Measurements from ENCODE around the gene RPS17. TPM values are rescaled to one million over a fixed set of nuclear protein-coding genes. Genes with fewer than 3 reads are reported as not detected.

Gene RPS17
- total RNA-seq, 4 donors from 2014 or later: 1,547 to 2,112 (median 1,667) TPM

DNA sequence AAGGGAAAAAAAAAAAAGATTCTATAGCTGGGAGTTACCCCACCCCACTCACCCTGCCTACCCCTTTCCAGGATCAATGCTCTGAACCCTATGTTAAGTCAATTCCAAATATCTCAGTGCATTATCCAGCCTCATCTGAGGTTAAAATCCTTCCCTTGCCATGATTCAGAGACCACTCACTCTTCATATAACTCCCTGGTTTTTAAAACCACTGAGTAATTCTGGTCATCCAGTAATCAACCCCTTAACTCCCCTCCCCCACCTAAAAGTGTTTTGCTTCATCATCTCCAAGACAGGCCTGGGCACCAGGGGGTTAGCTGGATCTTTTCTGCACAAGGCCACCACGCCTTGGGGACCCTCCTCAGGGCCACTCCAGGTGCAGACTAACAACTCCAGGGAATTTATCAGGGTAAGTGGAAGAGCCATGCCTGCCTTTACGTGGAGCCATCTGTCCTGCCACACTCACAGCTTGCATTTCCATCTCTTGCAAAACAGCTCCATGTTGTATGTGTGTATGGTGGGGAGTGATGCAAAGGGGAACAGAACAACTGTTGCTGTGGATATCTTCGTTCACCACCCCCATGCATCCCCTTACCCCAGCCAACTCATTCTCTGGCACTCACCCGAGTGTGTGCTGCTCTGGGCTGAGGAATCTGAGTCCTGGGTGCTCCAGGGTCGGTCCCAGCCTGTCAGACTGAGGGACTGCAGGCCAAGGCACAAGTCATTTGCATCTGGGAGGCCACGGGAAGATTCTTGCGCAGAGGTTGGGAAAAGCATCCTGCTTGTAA lies 30.7 kb upstream of the RPS17 start:
- H3K4me1 ChIP-seq: no peaks in the 10 kb centered on the region
- no peaks in the 10 kb centered on the region for H3K36me3 ChIP-seq
- H3K4me3 ChIP-seq: no peak overlapping the region
- H3K27ac ChIP-seq: no peak overlapping the region
- TF ChIP-seq POLR2A (IDR thresholded peaks at IDR 0.05): no peak
- DNase-seq: no peak
- in situ Hi-C loops (cut with MboI; ENCODE audit: low sequenced_read_pairs in 4 of 4): loop anchor here in 1 of 4 donors (25.0 kb wide), 1 partner anchor 166 kb away; no protein-coding TSS in a partner anchor
- no peak for ATAC-seq
- intact Hi-C loops (cut with DNase I; ENCODE audit: low total_unique reads): no loop called here
- H3K27me3 ChIP-seq: no peaks in the 10 kb centered on the region
- H3K9me3 ChIP-seq: no peaks in the 10 kb centered on the region

DNA sequence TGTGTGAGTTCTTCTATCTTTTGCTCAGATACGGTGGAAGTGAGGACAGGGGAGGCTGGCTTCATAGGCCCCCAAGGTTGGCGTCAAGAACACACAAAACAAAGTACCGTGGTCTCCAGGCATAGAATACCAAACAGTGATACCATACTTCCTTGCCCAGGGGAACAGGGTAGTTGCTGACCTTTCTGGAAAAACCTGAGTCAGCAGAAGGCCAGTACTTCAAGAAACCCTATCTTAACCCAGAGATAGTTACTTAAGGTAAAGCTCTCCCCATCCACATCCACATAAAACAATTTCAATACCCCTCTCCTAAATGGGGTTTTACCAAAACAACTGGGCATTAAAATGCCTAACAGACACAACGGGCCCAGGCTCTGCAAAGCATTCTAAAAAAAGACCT lies 29.6 kb upstream of the RPS17 start:
- no peaks in the 10 kb centered on the region for H3K36me3 ChIP-seq
- TF ChIP-seq POLR2A (IDR thresholded peaks at IDR 0.05): no peak
- no peak for TF ChIP-seq CTCF (IDR thresholded peaks at IDR 0.05 in 4 of 5, conservative IDR thresholded peaks at IDR 0.05 in 1 of 5)
- intact Hi-C loops (cut with DNase I; ENCODE audit: low total_unique reads): no loop called here
- ATAC-seq (no peak), DNase-seq (no peak)
- no peak overlapping the region for H3K4me3 ChIP-seq
- H3K4me1 ChIP-seq: no peaks in the 10 kb centered on the region
- H3K27ac ChIP-seq: no peak overlapping the region
- H3K9me3 ChIP-seq: no peaks in the 10 kb centered on the region
- in situ Hi-C loops (cut with MboI; ENCODE audit: low sequenced_read_pairs in 4 of 4): loop anchor here in 1 of 4 donors (25.0 kb wide), 1 partner anchor 167 kb away; no protein-coding TSS in a partner anchor
- H3K27me3 ChIP-seq: no peaks in the 10 kb centered on the region

- no peak for ATAC-seq
- no peaks in the 10 kb centered on the region for H3K4me1 ChIP-seq
- DNase-seq: no peak
- no peak overlapping the region for H3K27ac ChIP-seq
- H3K36me3 ChIP-seq: no peaks in the 10 kb centered on the region
- H3K9me3 ChIP-seq: no peaks in the 10 kb centered on the region
- no peak overlapping the region for H3K4me3 ChIP-seq
- TF ChIP-seq POLR2A (IDR thresholded peaks at IDR 0.05) (no peak), CTCF (IDR thresholded peaks at IDR 0.05 in 4 of 5, conservative IDR thresholded peaks at IDR 0.05 in 1 of 5) (no peak)
- no peaks in the 10 kb centered on the region for H3K27me3 ChIP-seq
- intact Hi-C loops (cut with DNase I; ENCODE audit: low total_unique reads) (no loop called here), in situ Hi-C loops (cut with MboI; ENCODE audit: low sequenced_read_pairs in 4 of 4) (loop anchor here in 1 of 4 donors (25.0 kb wide), 1 partner anchor 168 kb away; no protein-coding TSS in a partner anchor)
These were observed 28.7 kb upstream of the RPS17 start for GRCh38 chr15:82568986-82569385.

DNA sequence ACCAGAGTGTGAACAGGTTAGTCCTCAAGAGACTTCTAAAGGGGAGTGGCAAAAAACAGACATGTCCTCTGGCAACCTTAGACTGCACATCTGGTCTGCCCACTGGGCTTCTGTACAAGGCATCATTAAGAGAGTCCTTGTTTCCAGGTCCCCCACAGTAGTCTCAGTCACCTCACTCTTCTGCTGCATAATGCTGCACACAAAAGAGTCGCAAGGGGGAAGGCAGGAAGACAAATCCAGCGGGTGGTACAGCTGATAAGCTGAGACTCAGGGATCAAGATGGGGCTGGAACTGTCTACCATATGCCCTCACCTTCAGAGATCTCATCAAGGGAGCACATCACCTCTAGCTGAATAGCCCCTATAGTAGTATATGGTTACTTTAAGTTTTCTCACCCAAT lies 27.4 kb upstream of the RPS17 start:
- in situ Hi-C loops (cut with MboI; ENCODE audit: low sequenced_read_pairs in 4 of 4) (loop anchor here in 1 of 4 donors (25.0 kb wide), 1 partner anchor 170 kb away; no protein-coding TSS in a partner anchor), intact Hi-C loops (cut with DNase I; ENCODE audit: low total_unique reads) (no loop called here)
- H3K27ac ChIP-seq: no peak overlapping the region
- no peak for TF ChIP-seq POLR2A (IDR thresholded peaks at IDR 0.05)
- no peak for TF ChIP-seq CTCF (IDR thresholded peaks at IDR 0.05 in 4 of 5, conservative IDR thresholded peaks at IDR 0.05 in 1 of 5)
- H3K9me3 ChIP-seq: no peaks in the 10 kb centered on the region
- H3K4me1 ChIP-seq: no peaks in the 10 kb centered on the region
- ATAC-seq: no peak
- H3K4me3 ChIP-seq: no peak overlapping the region
- DNase-seq: no peak
- H3K27me3 ChIP-seq: no peaks in the 10 kb centered on the region
- no peaks in the 10 kb centered on the region for H3K36me3 ChIP-seq

DNA sequence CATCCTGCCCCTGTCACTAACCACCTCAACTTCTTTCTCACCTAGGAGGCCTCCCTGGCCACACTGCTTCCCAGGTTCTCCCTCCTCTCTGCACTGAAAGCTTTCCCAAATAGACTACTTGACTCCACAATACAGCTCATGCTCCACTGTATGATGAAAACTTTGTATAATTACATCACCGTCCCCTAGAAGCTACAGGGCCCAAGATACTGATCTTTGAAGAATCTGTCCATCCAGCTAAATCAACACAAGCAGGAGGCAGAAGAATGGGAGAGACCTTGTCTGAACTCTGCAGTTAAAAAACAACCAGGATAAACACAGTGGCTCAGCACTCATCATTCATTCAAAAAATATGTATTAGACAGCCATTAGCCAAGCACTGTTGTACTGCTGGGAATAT lies 26.4 kb upstream of the RPS17 start:
- TF ChIP-seq POLR2A (IDR thresholded peaks at IDR 0.05): no peak
- TF ChIP-seq CTCF (IDR thresholded peaks at IDR 0.05 in 4 of 5, conservative IDR thresholded peaks at IDR 0.05 in 1 of 5): no peak
- no peaks in the 10 kb centered on the region for H3K9me3 ChIP-seq
- no peak overlapping the region for H3K27ac ChIP-seq
- H3K4me1 ChIP-seq: no peaks in the 10 kb centered on the region
- H3K4me3 ChIP-seq: no peak overlapping the region
- DNase-seq (no peak), ATAC-seq (no peak)
- in situ Hi-C loops (cut with MboI; ENCODE audit: low sequenced_read_pairs in 4 of 4): loop anchor here in 1 of 4 donors (25.0 kb wide), 1 partner anchor 171 kb away; no protein-coding TSS in a partner anchor
- no peaks in the 10 kb centered on the region for H3K36me3 ChIP-seq
- intact Hi-C loops (cut with DNase I; ENCODE audit: low total_unique reads): no loop called here
- H3K27me3 ChIP-seq: no peaks in the 10 kb centered on the region
